HepG2 (cell line): ENCODE results near the gene RPF1. TPM values are rescaled to one million over a fixed set of nuclear protein-coding genes. Genes with fewer than 3 reads are reported as not detected.
A peak's percentile ranks its signal among the peaks of the same experiment; 100 is the strongest.

Experiments used
- ATF2 ChIP-seq: sonication (generic); formaldehyde crosslinking; IDR thresholded peaks from 2 replicates; pipeline ENCODE4 v1.4.0; 2020; ENCODE audit warnings: missing genetic modification reagents
- CSRNP2 ChIP-seq: sonication (generic); formaldehyde crosslinking; conservative IDR thresholded peaks from 2 replicates; pipeline ENCODE4 v1.8.0; 2022; ENCODE audit warnings: low read depth, missing genetic modification reagents
- ERF ChIP-seq: IDR thresholded peaks from 2 replicates; pipeline ENCODE4 v1.6.1; 2018; ENCODE audit warnings: missing biosample characterization, missing genetic modification reagents
- FOXC1 ChIP-seq: sonication (generic); formaldehyde crosslinking; IDR thresholded peaks from 2 replicates; pipeline ENCODE4 v1.8.0; 2022; ENCODE audit warnings: mild to moderate bottlenecking, missing genetic modification reagents, borderline replicate concordance
- KDM5A ChIP-seq: fragments of 200-600 bp; sonication (generic); IDR thresholded peaks from 2 replicates; pipeline ENCODE4 v1.7.0; 2018; ENCODE audit warnings: antibody characterized with exemption, mild to moderate bottlenecking, low read length, borderline replicate concordance
- KLF16 ChIP-seq, 2 experiments: sonication (generic) in 1 of 2; formaldehyde crosslinking in 1 of 2; IDR thresholded peaks; 2 replicates each; pipeline versions ENCODE4 v1.6.1 to v1.8.0; 2016 to 2023; ENCODE audit warnings: missing genetic modification reagents in 2 of 2, missing compliant biosample characterization in 1 of 2
- MED8 ChIP-seq: sonication (generic); formaldehyde crosslinking; IDR thresholded peaks from 2 replicates; pipeline ENCODE4 v1.8.1; 2023; ENCODE audit warnings: mild to moderate bottlenecking, missing genetic modification reagents; ENCODE audit not compliant: insufficient replicate concordance
- PAWR ChIP-seq: sonication (generic); formaldehyde crosslinking; IDR thresholded peaks from 2 replicates; pipeline ENCODE4 v1.4.0; 2020; ENCODE audit warnings: missing genetic modification reagents, mild to moderate bottlenecking, borderline replicate concordance
- SNRNP70 ChIP-seq: fragments of 200-400 bp; formaldehyde crosslinking; IDR thresholded peaks from 2 replicates; pipeline ENCODE4 v1.6.1; 2017; ENCODE audit warnings: mild to moderate bottlenecking, low read depth, low read length, moderate library complexity
- XBP1 ChIP-seq: sonication (generic); formaldehyde crosslinking; IDR thresholded peaks from 2 replicates; pipeline ENCODE4 v1.5.0; 2020; ENCODE audit warnings: missing genetic modification reagents
- ZBTB46 ChIP-seq: sonication (generic); formaldehyde crosslinking; IDR thresholded peaks from 2 replicates; pipeline ENCODE4 v1.4.0; 2020; ENCODE audit warnings: mild to moderate bottlenecking, missing genetic modification reagents, borderline replicate concordance
- ZBTB7A ChIP-seq: sonication (generic); formaldehyde crosslinking; IDR thresholded peaks from 2 replicates; pipeline ENCODE4 v1.8.0; 2022; ENCODE audit warnings: mild to moderate bottlenecking, missing genetic modification reagents
- ZFP91 ChIP-seq: sonication (generic); formaldehyde crosslinking; IDR thresholded peaks from 2 replicates; pipeline ENCODE4 v1.9.0; 2022; ENCODE audit warnings: missing genetic modification reagents, mild to moderate bottlenecking, borderline replicate concordance
- ZFYVE20 ChIP-seq: sonication (generic); formaldehyde crosslinking; IDR thresholded peaks from 2 replicates; pipeline ENCODE4 v1.8.0; 2023; ENCODE audit warnings: low read depth, mild to moderate bottlenecking, moderate library complexity, missing genetic modification reagents, borderline replicate concordance
- ZNF329 ChIP-seq: sonication (generic); formaldehyde crosslinking; IDR thresholded peaks from 2 replicates; pipeline ENCODE4 v1.9.0; 2021; ENCODE audit warnings: low read depth, mild to moderate bottlenecking, missing genetic modification reagents
- ZNF367 ChIP-seq: sonication (generic); formaldehyde crosslinking; IDR thresholded peaks from 2 replicates; pipeline ENCODE4 v1.4.0; 2020; ENCODE audit warnings: missing genetic modification reagents, borderline replicate concordance
- ZNF558 ChIP-seq: sonication (generic); formaldehyde crosslinking; IDR thresholded peaks from 2 replicates; pipeline ENCODE4 v1.9.0; 2022; ENCODE audit warnings: mild to moderate bottlenecking, missing genetic modification reagents, borderline replicate concordance
- ZNF570 ChIP-seq: sonication (generic); formaldehyde crosslinking; IDR thresholded peaks from 2 replicates; pipeline ENCODE4 v1.4.0; 2020; ENCODE audit warnings: mild to moderate bottlenecking, missing genetic modification reagents, borderline replicate concordance
- ZNF589 ChIP-seq: sonication (generic); formaldehyde crosslinking; conservative IDR thresholded peaks from 2 replicates; pipeline ENCODE4 v1.8.0; 2022; ENCODE audit warnings: mild to moderate bottlenecking, moderate library complexity, missing genetic modification reagents
- ZNF768 ChIP-seq: sonication (generic); formaldehyde crosslinking; IDR thresholded peaks from 2 replicates; pipeline ENCODE4 v1.4.0; 2020; ENCODE audit warnings: missing genetic modification reagents
- ZNF772 ChIP-seq: sonication (generic); formaldehyde crosslinking; IDR thresholded peaks from 2 replicates; pipeline ENCODE4 v1.5.0; 2020; ENCODE audit warnings: mild to moderate bottlenecking, missing genetic modification reagents
- ZSCAN20 ChIP-seq: sonication (generic); formaldehyde crosslinking; IDR thresholded peaks from 2 replicates; pipeline ENCODE4 v1.4.0; 2020; ENCODE audit warnings: missing genetic modification reagents, mild to moderate bottlenecking, borderline replicate concordance
- polyA plus RNA-seq, 8 experiments: library from polyadenylated mRNA; depleted of rRNA in 3 of 8; stranded (reverse) in 7 of 8; unstranded in 1 of 8; fragments of >200 nt; fragmentation: Illumina TruSeq in 4 of 8; extraction: Trizol in 4 of 8; gene quantifications; 2 replicates each; pipeline versions ENCODE4 v1.2.1 to v1.2.3, GENCODE V29; 2011 to 2016; ENCODE audit warnings: low read depth in 4 of 8, missing spikeins in 1 of 8, mixed read lengths in 1 of 8; ENCODE audit not compliant: insufficient read depth in 1 of 8
- total RNA-seq, 5 experiments: library from RNA; depleted of rRNA; stranded (reverse); fragments of >200 nt; fragmentation: Illumina TruSeq; extraction: Trizol; gene quantifications; 2 replicates each; pipeline ENCODE4 v1.2.3, GENCODE V29; 2016; ENCODE audit warnings: low read depth in 1 of 5

The RPF1 gene
- total and polyA plus RNA-seq, 2 of the 13 experiments (the other 11 are each of a cell fraction or from before 2014, with no cell fraction given), result 23.0 to 39.0 TPM

- TF ChIP-seq KDM5A (peak; percentile 56; the same call in 1 of the 2 replicates), ZNF367 (CRISPR knock-in tag) (no peak), ZNF570 (no peak), ZBTB46 (CRISPR knock-in tag) (no peak), CSRNP2 (CRISPR knock-in tag) (no peak), XBP1 (CRISPR knock-in tag) (no peak), ATF2 (CRISPR knock-in tag) (no peak; the same call in 1 of the 2 replicates), ZFYVE20 (CRISPR knock-in tag) (no peak), ZFP91 (CRISPR knock-in tag) (peak; percentile 83; the same call in 1 of the 2 replicates), ZNF772 (CRISPR knock-in tag) (0 out of 2 replicates have a peak, but pooled peaks have one; percentile 39), ZBTB7A (CRISPR knock-in tag) (peak; percentile 22; the same call in 1 of the 2 replicates), ZNF558 (no peak), MED8 (CRISPR knock-in tag) (no peak), SNRNP70 (no peak), ZNF329 (CRISPR knock-in tag) (no peak), PAWR (CRISPR knock-in tag) (no peak), ERF (CRISPR knock-in tag) (peak; percentile 11; the same call in 1 of the 2 replicates), KLF16 (CRISPR knock-in tag; IDR thresholded peaks at IDR 0.05) (peak in 1 of 2 experiments; percentile 12; a peak in 1 of 4 replicates), ZNF768 (peak; percentile 31; the same call in 1 of the 2 replicates), ZSCAN20 (0 out of 2 replicates have a peak, but pooled peaks have one; percentile 11), FOXC1 (CRISPR knock-in tag) (peak; percentile 62; the same call in 1 of the 2 replicates), ZNF589 (CRISPR knock-in tag) (no peak)
Observed at GRCh38 chr1:84506002-84506728, 27.1 kb downstream of the RPF1 start, which contains the start of the genes GNG5 and SPATA1 (continued).
